SK-N-SH (cell line): Measurements from ENCODE around the gene ITGA4. TPM values are rescaled to one million over a fixed set of nuclear protein-coding genes. Genes with fewer than 3 reads are reported as not detected.
A peak's percentile ranks its signal among the peaks of the same experiment; 100 is the strongest.

Experiments
- CTCF ChIA-PET: fragments of 300-600, 350-600 bp; formaldehyde crosslinking; extraction: SDS; loops from one replicate; lab custom pipeline; 2021; lab: Yijun Ruan, JAX
- POLR2A ChIA-PET: fragments of 350-600 bp; sonication (Branson Sonifier 250); formaldehyde crosslinking; extraction: SDS; loops from one replicate; lab custom pipeline; 2020; ENCODE audit warnings: antibody characterized with exemption, inconsistent platforms; lab: Yijun Ruan, JAX
- DNase-seq: peaks from one replicate; pipeline ENCODE4 v3.0.0; 2012
- H2AFZ ChIP-seq: fragments of 200-600 bp; sonication (generic); 2 replicates; pipeline ENCODE4 v1.8.1; 2016; ENCODE audit warnings: antibody characterized with exemption, mild to moderate bottlenecking, low read depth
- H3F3A ChIP-seq: fragments of 200-600 bp; sonication (generic); replicated peaks from 2 replicates; pipeline ENCODE3; 2016; ENCODE audit warnings: antibody characterized with exemption, mild to moderate bottlenecking; ENCODE audit not compliant: insufficient read depth
- H3K27ac ChIP-seq, 2 experiments: fragments of 200-500 bp in 1 of 2; fragments of 200-600 bp in 1 of 2; sonication (Bioruptor generic) in 1 of 2; sonication (generic), shearing (Covaris generic) in 1 of 2; 2 replicates each; pipeline versions ENCODE4 v1.5.1 to v1.6.1; 2014 to 2016; ENCODE audit warnings: low read depth in 2 of 2, inconsistent platforms in 1 of 2, low read length in 1 of 2, mild to moderate bottlenecking in 1 of 2, mixed read lengths in 1 of 2
- H3K27me3 ChIP-seq: fragments of 200-600 bp; sonication (generic), shearing (Covaris generic); 2 replicates; pipeline ENCODE4 v1.6.1; 2016; ENCODE audit warnings: mixed run types; ENCODE audit not compliant: insufficient read depth
- H3K36me3 ChIP-seq, 2 experiments: fragments of 200-500 bp in 1 of 2; fragments of 200-600 bp in 1 of 2; sonication (Bioruptor generic) in 1 of 2; sonication (generic) in 1 of 2; replicated peaks in 1 of 2; 2 replicates each; pipeline versions ENCODE3 to v1.5.1; 2014 to 2016; ENCODE audit warnings: low read length in 1 of 2, mild to moderate bottlenecking in 1 of 2; ENCODE audit not compliant: insufficient read depth in 2 of 2, control insufficient read depth in 1 of 2
- H3K4me1 ChIP-seq, 2 experiments: fragments of 200-500 bp in 1 of 2; fragments of 200-600 bp in 1 of 2; sonication (Bioruptor generic) in 1 of 2; sonication (generic), shearing (Covaris generic) in 1 of 2; 2 replicates each; pipeline versions ENCODE4 v1.5.1 to v1.6.1; 2014 to 2016; ENCODE audit warnings: low read depth in 1 of 2, low read length in 1 of 2, mixed run types in 1 of 2; ENCODE audit not compliant: insufficient read depth in 2 of 2, control insufficient read depth in 1 of 2
- H3K4me2 ChIP-seq: fragments of 200-600 bp; sonication (generic), shearing (Covaris generic); 2 replicates; pipeline ENCODE4 v1.6.1; 2017; ENCODE audit warnings: mixed run types
- H3K4me3 ChIP-seq, 2 experiments: fragments of 200-500 bp in 1 of 2; fragments of 200-600 bp in 1 of 2; sonication (Bioruptor generic) in 1 of 2; sonication (generic), shearing (Covaris generic) in 1 of 2; 2 replicates each; pipeline versions ENCODE4 v1.5.1 to v1.8.1; 2014 to 2016; ENCODE audit warnings: low read depth in 2 of 2, inconsistent platforms in 1 of 2, low read length in 1 of 2, mild to moderate bottlenecking in 1 of 2, mixed read lengths in 1 of 2, moderate library complexity in 1 of 2
- H3K79me2 ChIP-seq: fragments of 200-600 bp; sonication (generic); 2 replicates; pipeline ENCODE4 v1.8.1; 2017; ENCODE audit warnings: mild to moderate bottlenecking; ENCODE audit not compliant: insufficient read depth
- H3K9ac ChIP-seq: fragments of 200-600 bp; sonication (generic); 2 replicates; pipeline ENCODE4 v1.6.1; 2017; ENCODE audit warnings: mixed run types
- H3K9me2 ChIP-seq: fragments of 200-600 bp; sonication (generic); 2 replicates; pipeline ENCODE4 v1.6.1; 2017; ENCODE audit warnings: mixed run types
- H3K9me3 ChIP-seq: fragments of 200-600 bp; sonication (generic); 2 replicates; pipeline ENCODE4 v1.6.1; 2017; ENCODE audit warnings: mixed run types, mild to moderate bottlenecking, moderate library complexity
- H4K20me1 ChIP-seq: fragments of 200-600 bp; sonication (generic); 2 replicates; pipeline ENCODE4 v1.6.1; 2017; ENCODE audit warnings: mild to moderate bottlenecking, mixed run types; ENCODE audit not compliant: insufficient read depth
- CHD2 ChIP-seq: fragments of 150-350 bp; IDR thresholded peaks from 2 replicates; pipeline ENCODE4 v1.6.1; 2018; ENCODE audit warnings: low read length; ENCODE audit not compliant: partially characterized antibody
- CTCF ChIP-seq: fragments of 200-600 bp; sonication (generic); IDR thresholded peaks from 2 replicates; pipeline ENCODE4 v1.6.1; 2017; ENCODE audit warnings: antibody characterized with exemption, mild to moderate bottlenecking, moderate library complexity
- ELF1 ChIP-seq: IDR thresholded peaks from 2 replicates; pipeline ENCODE4 v1.4.0; 2012
- EP300 ChIP-seq, 2 experiments: IDR thresholded peaks; 2 replicates each; pipeline versions ENCODE4 v1.4.0 to v1.6.1; 2012; ENCODE audit warnings: borderline replicate concordance in 1 of 2, low read depth in 1 of 2, low read length in 1 of 2
- JUND ChIP-seq: IDR thresholded peaks from 2 replicates; pipeline ENCODE4 v1.4.0; 2012
- MEF2A ChIP-seq: IDR thresholded peaks from 2 replicates; pipeline ENCODE4 v1.4.0; 2012; ENCODE audit warnings: low read depth, borderline replicate concordance
- PBX3 ChIP-seq: IDR thresholded peaks from 2 replicates; pipeline ENCODE4; 2012
- REST ChIP-seq: IDR thresholded peaks from 2 replicates; pipeline ENCODE4 v1.6.1; 2012; ENCODE audit warnings: mild to moderate bottlenecking, low read depth, low read length, moderate library complexity
- RFX5 ChIP-seq: IDR thresholded peaks from 2 replicates; pipeline ENCODE4 v1.6.1; 2012; ENCODE audit warnings: mild to moderate bottlenecking, improper control_type of control experiment, low read length
- RXRA ChIP-seq: IDR thresholded peaks from 2 replicates; pipeline ENCODE4 v1.4.0; 2012; ENCODE audit warnings: low read depth, mild to moderate bottlenecking, borderline replicate concordance
- SMC3 ChIP-seq: IDR thresholded peaks from 2 replicates; pipeline ENCODE4 v1.6.1; 2012; ENCODE audit warnings: low read depth, low read length, improper control_type of control experiment
- TCF12 ChIP-seq: IDR thresholded peaks from 2 replicates; pipeline ENCODE4 v1.4.0; 2012
- YY1 ChIP-seq: IDR thresholded peaks from 2 replicates; pipeline ENCODE4 v1.4.0; 2012; ENCODE audit warnings: low read depth, mild to moderate bottlenecking
- WGBS: methylation state at CpG from one replicate; pipeline ENCODE4 v1.1.6; 2017; ENCODE audit warnings: low lambda C conversion rate; 5-methylcytosine and 5-hydroxymethylcytosine counted together
- polyA plus RNA-seq, 3 experiments: library from polyadenylated mRNA; depleted of rRNA; stranded (reverse); fragments of >200 nt; gene quantifications; 2 replicates each; pipeline ENCODE4 v1.2.3, GENCODE V29; 2012
- TF ChIP-seq, protein P1 (sequence below): IDR thresholded peaks from 2 replicates; pipeline ENCODE4 v1.4.0; 2012; ENCODE audit warnings: low read depth
- TF ChIP-seq, protein P2 (sequence below): fragments of 150-350 bp; IDR thresholded peaks from 2 replicates; pipeline ENCODE4 v1.6.1; 2017; ENCODE audit warnings: antibody characterized with exemption, low read length, low read depth, borderline replicate concordance

ITGA4 gene
- polyA plus RNA-seq, 1 of the 3 experiments (the other 2 are of a cell fraction): 10.5 TPM

DNA sequence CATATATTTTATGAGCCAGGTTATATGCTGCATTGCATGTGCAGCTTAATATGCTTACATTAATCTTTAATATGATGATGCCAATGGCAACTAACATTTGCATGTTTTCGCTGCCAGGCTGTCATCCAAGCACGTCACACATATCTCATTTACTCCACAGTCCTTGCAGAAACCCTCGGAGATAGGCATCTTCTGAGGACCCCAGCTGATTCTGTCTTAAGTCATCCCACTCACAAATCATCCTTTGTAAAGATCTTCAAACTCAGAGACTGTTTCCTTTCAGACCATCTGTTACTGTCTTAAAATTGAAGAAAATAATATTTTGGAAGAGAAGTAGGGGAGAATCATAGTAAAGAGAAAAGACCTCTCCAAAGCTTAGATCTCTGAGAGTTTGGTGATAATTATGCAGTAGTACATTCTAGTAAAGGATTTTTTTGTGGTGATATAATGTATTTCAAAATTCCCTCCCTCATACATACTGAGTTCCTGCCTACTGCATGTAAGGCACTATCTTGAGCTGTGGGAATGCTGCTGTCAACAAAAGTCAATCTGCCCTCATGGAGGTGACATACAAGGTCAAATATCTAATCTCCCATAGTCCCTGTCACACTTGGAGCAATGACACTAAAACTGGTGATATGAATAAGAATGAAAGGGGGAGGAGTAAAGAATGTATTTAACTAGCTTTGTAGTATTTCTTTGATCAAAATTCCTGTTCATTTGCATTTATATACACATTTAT, 11.0 kb downstream of the ITGA4 start (continued):
- TF ChIP-seq YY1 (no peak), MEF2A (no peak), PBX3 (no peak), ELF1 (no peak), SMC3 (no peak)
- TF ChIP-seq, protein P1, sequence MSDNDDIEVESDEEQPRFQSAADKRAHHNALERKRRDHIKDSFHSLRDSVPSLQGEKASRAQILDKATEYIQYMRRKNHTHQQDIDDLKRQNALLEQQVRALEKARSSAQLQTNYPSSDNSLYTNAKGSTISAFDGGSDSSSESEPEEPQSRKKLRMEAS: no peak

- H3K4me3 ChIP-seq: no peak overlapping the region
- H3K27ac ChIP-seq: no peak overlapping the region; a peak in 1 of 4 replicates
- H3K9me3 ChIP-seq: no peaks in the 10 kb centered on the region
- POLR2A ChIA-PET: no interaction called here
- DNase-seq: no peak
- H3F3A ChIP-seq: peaks cover 19% of the 10 kb centered on the region
- CTCF ChIA-PET: interaction anchor here (0.7 to 4.1 kb wide), 5 partner anchors 12 to 1346 kb away, joined by 4 to 58 read pairs (median 10); partner anchors contain the start of gene ITGA4
- no peaks in the 10 kb centered on the region for H3K36me3 ChIP-seq
- H3K9me2 ChIP-seq: no peaks in the 10 kb centered on the region
- H3K9ac ChIP-seq: no peak overlapping the region
- H3K79me2 ChIP-seq: 0 out of 2 replicates have a peak, but pooled peaks cover 6% of the 10 kb centered on the region
- WGBS: 46% methylated on average over 1 of the region's 1 CpG
- no peak overlapping the region for H2AFZ ChIP-seq
- H3K4me1 ChIP-seq: no peaks in the 10 kb centered on the region; a peak in 1 of 4 replicates
- no peaks in the 10 kb centered on the region for H3K27me3 ChIP-seq
- no peaks in the 10 kb centered on the region for H4K20me1 ChIP-seq
- H3K4me2 ChIP-seq: no peak overlapping the region
- TF ChIP-seq EP300 (IDR thresholded peaks at IDR 0.05; ENCODE audit: borderline replicate concordance in 1 of 2, low read depth in 1 of 2, low read length in 1 of 2) (peak in 1 of 2 experiments; percentile 50; a peak in 1 of 4 replicates), ELF1 (no peak)
Measured at GRCh38 chr2:181468811-181469210, 11.6 kb downstream of the ITGA4 start.

DNA sequence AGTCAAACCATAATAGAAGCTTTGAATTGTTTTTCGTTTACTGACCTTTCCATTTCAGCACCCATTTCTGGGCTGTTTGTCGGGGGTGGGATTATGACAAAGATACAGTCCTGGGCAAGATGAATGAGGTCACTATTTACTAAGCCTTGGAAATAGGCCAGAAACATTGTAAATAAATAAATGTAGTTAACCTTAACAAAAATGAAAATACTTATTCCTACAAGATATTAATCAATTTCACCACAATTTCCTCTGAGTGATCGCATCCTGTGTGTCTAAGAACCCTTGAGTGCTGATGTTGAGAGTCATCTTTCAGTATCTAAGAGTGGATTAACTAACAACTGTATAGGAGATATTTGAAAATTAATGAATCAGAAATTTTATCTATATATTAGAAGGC, 14.0 kb downstream of the ITGA4 start:
- Histone ChIP-seq H3K27ac (no peak overlapping the region), H3K27me3 (no peaks in the 10 kb centered on the region), H3K79me2 (0 out of 2 replicates have a peak, but pooled peaks cover 6% of the 10 kb centered on the region), H3K36me3 (peaks cover 2 to 8% of the 10 kb centered on the region in 2 experiments), H3K9me3 (no peaks in the 10 kb centered on the region), H3F3A (peaks cover 14% of the 10 kb centered on the region), H3K9ac (no peak overlapping the region), H3K4me2 (no peak overlapping the region), H3K9me2 (no peaks in the 10 kb centered on the region), H3K4me1 (no peaks in the 10 kb centered on the region; a peak in 1 of 4 replicates), H3K4me3 (no peak overlapping the region), H2AFZ (no peak overlapping the region), H4K20me1 (no peaks in the 10 kb centered on the region)
- CTCF ChIA-PET: interaction anchor here (1.9 kb wide), 1 partner anchor 14 kb away, joined by 8 read pairs; the partner anchor contains the start of gene ITGA4
- POLR2A ChIA-PET: no interaction called here
- no peak for DNase-seq
- WGBS: 91% methylated on average over 3 of the region's 3 CpGs
- TF ChIP-seq CHD2 (no peak), REST (no peak), RFX5 (no peak), SMC3 (no peak), ELF1 (no peak), CTCF (no peak), JUND (no peak), RXRA (no peak), YY1 (no peak), TCF12 (no peak), EP300 (IDR thresholded peaks at IDR 0.05; ENCODE audit: borderline replicate concordance in 1 of 2, low read depth in 1 of 2, low read length in 1 of 2) (no peak)
- TF ChIP-seq, protein P2, sequence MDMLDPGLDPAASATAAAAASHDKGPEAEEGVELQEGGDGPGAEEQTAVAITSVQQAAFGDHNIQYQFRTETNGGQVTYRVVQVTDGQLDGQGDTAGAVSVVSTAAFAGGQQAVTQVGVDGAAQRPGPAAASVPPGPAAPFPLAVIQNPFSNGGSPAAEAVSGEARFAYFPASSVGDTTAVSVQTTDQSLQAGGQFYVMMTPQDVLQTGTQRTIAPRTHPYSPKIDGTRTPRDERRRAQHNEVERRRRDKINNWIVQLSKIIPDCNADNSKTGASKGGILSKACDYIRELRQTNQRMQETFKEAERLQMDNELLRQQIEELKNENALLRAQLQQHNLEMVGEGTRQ: no peak
